Activated CD8-positive, alpha-beta memory T cell treated with anti-CD3 and anti-CD28 coated beads, Interleukin-2, amount 50 U/mL, for 1 hour (primary cell): ENCODE data around the gene DDX39B.
"Not testable (repeated sequence)": the region's sequence is repeated elsewhere in the genome, so short reads cannot be mapped to it uniquely, and the experiment has no call there.

Experiments used
- DNase-seq: peaks from one replicate; pipeline ENCODE4 v3.0.0-alpha.2; 2020; ENCODE audit errors: extremely low read depth

Gene DDX39B

GRCh38 chr6:31575952-31576685, 34.3 kb upstream of the DDX39B start:
- no peak for DNase-seq

GRCh38 chr6:31575335-31575901, 33.6 kb upstream of the DDX39B start, which contains the start of gene TNF:
Gene TNF, plus strand, starts transcription at chr6:31575565. Its CDS starts 177 bp downstream, at chr6:31575742.
- DNase-seq: no peak

GRCh38 chr6:31574106-31575061, 32.6 kb upstream of the DDX39B start:
- DNase-seq: no peak

GRCh38 chr6:31573239-31574105, 31.7 kb upstream of the DDX39B start:
- no peak for DNase-seq

- no peak for DNase-seq
Observed at GRCh38 chr6:31572041-31572911, 30.5 kb upstream of the DDX39B start, which contains the start of gene LTA. Gene LTA, plus strand, starts transcription at chr6:31572289. Its CDS starts 454 bp downstream, at chr6:31572743.

- no peak for DNase-seq
Observed at GRCh38 chr6:31569861-31570536, 28.2 kb upstream of the DDX39B start.

- no peak for DNase-seq
Observed at GRCh38 chr6:31568537-31568961, 26.7 kb upstream of the DDX39B start.

- no peak for DNase-seq
Observed at GRCh38 chr6:31567531-31568370, 25.9 kb upstream of the DDX39B start.

- DNase-seq: no peak
Observed at GRCh38 chr6:31560697-31561058, 18.9 kb upstream of the DDX39B start.

GRCh38 chr6:31559958-31560696, 18.3 kb upstream of the DDX39B start:
- no peak for DNase-seq

GRCh38 chr6:31559606-31559957, 17.8 kb upstream of the DDX39B start:
- DNase-seq: no peak

GRCh38 chr6:31558631-31559500, 17.1 kb upstream of the DDX39B start:
- no peak for DNase-seq

- DNase-seq: no peak
Observed at GRCh38 chr6:31558318-31558625, 16.5 kb upstream of the DDX39B start.

GRCh38 chr6:31557443-31558317, 15.9 kb upstream of the DDX39B start:
- no peak for DNase-seq

GRCh38 chr6:31556307-31556706, 14.5 kb upstream of the DDX39B start:
- no peak for DNase-seq

- DNase-seq: not testable (repeated sequence)
Observed at GRCh38 chr6:31551371-31551770, 9.6 kb upstream of the DDX39B start.

GRCh38 chr6:31548544-31548873, 6.7 kb upstream of the DDX39B start:
- no peak for DNase-seq
